H7 (cell line): ENCODE data around the gene PPP2R2C. TPM values are rescaled to one million over a fixed set of nuclear protein-coding genes. Genes with fewer than 3 reads are reported as not detected.
A peak's percentile ranks its signal among the peaks of the same experiment; 100 is the strongest.

Experiments
- DNase-seq: peaks from one replicate; pipeline ENCODE4 v3.0.0; 2012
- H3K27me3 ChIP-seq: 2 replicates; pipeline ENCODE4 v1.6.0; 2011; ENCODE audit warnings: mild to moderate bottlenecking, low read length; ENCODE audit not compliant: control insufficient read depth, insufficient read depth
- H3K36me3 ChIP-seq: replicated peaks from 2 replicates; pipeline ENCODE4 v1.5.1; 2011; ENCODE audit warnings: low read length; ENCODE audit not compliant: control insufficient read depth, insufficient read depth
- H3K4me3 ChIP-seq: 2 replicates; pipeline ENCODE4 v1.5.1; 2011; ENCODE audit warnings: low read depth, mild to moderate bottlenecking, control low read depth, low read length, moderate library complexity; ENCODE audit not compliant: insufficient read depth
- total RNA-seq: library from RNA; depleted of rRNA; stranded (reverse); fragments of >200 nt; shearing (Covaris generic); gene quantifications from 2 replicates; pipeline ENCODE4 v1.2.3, GENCODE V29; 2014

Gene PPP2R2C
- total RNA-seq, 1 experiment from 2014 or later: 7.6 TPM

DNA sequence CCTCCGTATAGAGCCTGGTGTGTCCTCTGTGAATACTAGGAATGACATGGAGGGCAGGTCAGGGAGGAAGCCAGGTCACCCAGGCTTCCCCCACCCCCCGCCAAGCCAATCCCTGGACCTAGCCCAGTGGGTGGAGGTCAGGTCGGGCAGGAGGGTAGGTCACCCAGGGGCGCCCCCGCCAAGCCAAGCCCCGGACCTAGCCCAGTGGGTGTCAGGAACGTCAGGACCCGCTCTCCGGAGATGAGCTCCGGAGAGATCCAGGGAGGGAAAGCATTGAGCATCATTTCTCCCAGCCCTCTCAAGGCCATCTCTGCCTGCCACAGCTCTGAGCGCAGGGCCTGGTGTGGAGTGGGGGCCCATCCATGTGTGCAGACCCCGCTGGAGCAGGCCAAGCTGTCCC is 154.2 kb downstream of the PPP2R2C start:
- Histone ChIP-seq H3K36me3 (no peaks in the 10 kb centered on the region), H3K27me3 (no peaks in the 10 kb centered on the region), H3K4me3 (no peak overlapping the region)
- no peak for DNase-seq

DNA sequence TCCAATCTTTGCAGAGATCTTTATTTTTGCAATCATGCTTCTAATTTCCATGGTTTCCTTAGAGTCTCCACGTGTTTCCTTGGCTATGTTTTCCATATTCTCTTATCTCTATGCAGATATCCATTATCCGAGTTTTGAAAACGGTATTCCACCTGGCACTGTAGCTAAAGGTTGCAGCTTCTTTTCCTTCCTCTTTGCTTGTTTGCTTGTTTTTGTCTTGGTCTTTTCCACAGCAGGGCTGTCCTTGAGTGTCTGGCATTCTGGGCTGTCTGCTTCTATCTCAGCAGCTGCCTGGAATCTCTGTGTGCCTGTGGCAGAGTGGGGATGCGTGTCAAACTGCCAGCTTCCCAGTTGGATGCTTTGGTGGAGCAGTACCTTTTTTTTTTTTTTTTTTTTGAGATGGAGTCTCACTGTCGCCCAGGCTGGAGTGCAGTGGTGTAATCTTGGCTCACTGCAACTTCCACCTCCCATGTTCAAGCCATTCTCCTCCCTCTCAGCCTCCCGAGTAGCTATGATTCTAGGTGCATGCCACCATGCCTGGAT is 155.9 kb downstream of the PPP2R2C start:
- no peak for DNase-seq
- H3K27me3 ChIP-seq: no peaks in the 10 kb centered on the region
- H3K36me3 ChIP-seq: no peaks in the 10 kb centered on the region
- H3K4me3 ChIP-seq: no peak overlapping the region

DNA sequence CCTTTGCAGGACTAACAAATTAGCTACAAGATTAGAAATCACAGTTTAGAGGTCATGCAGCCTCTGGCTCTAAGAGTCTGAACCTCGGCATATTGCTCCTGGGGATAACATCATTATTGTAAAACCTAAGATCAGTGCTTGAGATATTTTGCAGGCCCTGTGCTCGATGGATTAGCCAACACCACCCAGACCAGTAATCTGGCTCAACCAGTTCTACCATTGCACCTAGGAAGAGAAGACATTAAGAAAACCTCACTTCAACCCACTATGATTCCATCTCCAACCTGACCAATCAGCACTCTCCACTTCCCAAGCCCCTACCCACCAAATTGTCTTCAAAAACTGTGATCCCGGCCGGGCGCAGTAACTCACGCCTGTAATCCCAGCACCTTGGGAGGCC is 159.2 kb downstream of the PPP2R2C start:
- Histone ChIP-seq H3K27me3 (peaks cover 9% of the 10 kb centered on the region), H3K36me3 (no peaks in the 10 kb centered on the region), H3K4me3 (no peak overlapping the region)
- no peak for DNase-seq

DNA sequence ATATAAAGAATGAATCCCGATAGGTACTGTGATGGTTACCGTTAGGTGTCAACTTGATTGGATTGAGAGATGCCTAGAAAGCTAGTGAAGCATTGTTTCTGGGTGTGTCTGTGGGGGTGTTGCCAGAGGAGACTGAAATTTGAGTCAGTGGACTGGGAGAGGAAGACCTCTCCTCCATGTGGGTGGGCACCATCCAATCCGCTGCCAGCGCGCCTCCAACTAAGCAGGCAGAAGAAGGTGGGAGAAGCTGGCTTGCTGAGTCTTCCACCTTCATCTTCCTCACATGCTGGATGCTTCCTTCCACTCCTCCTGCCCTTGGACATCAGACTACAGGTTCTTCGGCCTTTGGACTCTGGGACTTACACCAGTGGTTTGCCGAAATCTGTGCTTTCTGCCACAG is 162.6 kb downstream of the PPP2R2C start:
- DNase-seq: no peak
- no peaks in the 10 kb centered on the region for H3K36me3 ChIP-seq
- H3K27me3 ChIP-seq: peaks cover 9% of the 10 kb centered on the region
- peak overlapping the region; percentile 68; the same call in 1 of the 2 replicates for H3K4me3 ChIP-seq

DNA sequence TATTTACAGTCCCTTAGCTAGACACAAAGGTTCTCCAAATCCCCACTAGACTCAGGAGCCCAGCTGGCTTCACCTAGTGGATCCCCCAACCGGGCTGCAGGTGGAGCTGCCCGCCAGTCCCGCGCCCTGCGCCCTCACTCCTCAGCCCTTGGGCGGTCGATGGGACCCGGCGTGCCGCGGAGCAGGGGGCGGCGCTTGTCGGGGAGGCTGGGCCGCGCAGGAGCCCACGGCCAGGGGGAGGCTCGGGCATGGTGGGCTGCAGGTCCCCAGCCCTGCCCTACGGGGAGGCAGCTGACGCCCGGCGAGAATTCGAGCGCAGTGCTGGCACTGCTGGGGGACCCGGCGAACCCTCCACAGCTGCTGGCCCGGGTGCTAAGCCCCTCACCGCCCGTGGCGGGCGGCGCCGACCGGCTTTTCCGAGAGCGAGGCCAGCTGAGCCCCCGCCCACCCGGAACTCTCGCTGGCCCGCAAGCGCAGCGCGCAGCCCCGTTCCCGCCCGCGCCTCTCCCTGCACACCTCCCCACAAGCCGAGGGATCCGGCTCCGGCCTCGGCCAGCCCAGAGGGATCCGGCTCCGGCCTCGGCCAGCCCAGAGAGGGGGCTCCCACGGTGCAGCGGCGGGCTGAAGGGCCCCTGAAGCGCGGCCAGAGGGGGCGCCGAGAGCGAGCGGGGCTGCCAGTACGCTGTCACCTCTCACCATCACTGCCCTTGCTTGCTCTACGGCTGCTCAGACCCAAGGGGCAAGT is 163.3 kb downstream of the PPP2R2C start:
- Histone ChIP-seq H3K4me3 (peak overlapping the region; percentile 68), H3K27me3 (peaks cover 9% of the 10 kb centered on the region), H3K36me3 (no peaks in the 10 kb centered on the region)
- DNase-seq: peak; percentile 66

DNA sequence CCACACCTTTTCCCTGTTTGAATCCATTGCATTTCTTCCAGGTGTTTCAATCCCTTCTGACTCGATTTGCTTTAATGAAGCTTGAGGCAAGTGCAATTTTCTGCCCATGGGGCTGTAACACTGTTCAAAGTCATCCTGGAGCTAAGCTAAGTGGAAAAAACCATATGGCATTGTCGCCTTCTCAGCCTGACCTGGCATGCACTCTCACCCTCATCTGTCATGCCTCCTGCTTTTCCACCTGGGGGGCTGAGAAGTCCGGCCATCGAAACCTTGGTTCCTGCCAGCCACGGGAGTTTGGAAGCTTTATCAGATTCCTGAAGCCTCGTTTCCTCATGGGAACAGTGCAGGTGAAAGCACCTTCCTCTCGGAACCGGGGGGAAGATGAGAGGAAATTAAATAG is 164.5 kb downstream of the PPP2R2C start:
- Histone ChIP-seq H3K27me3 (peaks cover 9% of the 10 kb centered on the region), H3K36me3 (no peaks in the 10 kb centered on the region; the same call in 1 of the 2 replicates), H3K4me3 (no peak overlapping the region)
- no peak for DNase-seq

DNA sequence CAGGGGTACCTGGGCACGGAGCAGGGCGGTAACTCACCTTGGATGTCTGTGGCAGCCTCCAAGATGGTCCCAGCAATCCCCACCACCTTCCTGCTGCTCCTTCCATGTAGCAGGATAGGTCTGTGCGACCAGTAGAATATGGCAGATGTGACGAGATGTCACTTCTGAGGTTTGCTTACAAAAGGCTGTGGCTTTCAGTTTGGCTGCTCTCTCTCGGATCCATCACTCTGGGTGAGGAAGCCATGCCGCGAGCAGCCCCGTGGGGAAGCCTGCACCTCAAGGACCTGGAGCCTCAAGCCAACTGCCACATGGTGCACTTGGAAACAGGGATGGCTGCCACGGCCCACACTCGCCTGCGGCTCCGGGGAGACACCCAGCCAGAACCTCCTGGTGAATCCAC is 165.2 kb downstream of the PPP2R2C start:
- no peaks in the 10 kb centered on the region; the same call in 1 of the 2 replicates for H3K36me3 ChIP-seq
- DNase-seq: no peak
- no peak overlapping the region for H3K4me3 ChIP-seq
- peaks cover 9% of the 10 kb centered on the region for H3K27me3 ChIP-seq

DNA sequence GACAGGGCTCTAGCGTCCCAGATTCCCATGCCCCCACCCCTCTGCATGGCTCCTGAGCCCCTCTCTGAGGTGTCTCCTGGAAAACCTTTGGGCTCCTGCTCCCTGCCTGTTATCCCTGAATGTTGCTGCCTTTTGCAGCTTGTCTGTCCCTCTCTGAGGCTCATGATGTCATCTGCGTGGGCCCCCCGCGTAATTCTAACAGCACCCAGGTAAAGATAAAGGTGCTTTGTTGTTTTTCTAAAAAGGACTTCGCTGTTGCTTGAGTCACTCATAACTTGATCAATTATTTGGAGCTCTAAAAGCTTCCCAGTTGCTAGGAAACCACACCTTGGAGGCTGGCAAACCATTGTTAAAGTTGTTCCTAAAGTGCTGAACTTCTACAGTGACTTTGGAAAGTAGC is 166.1 kb downstream of the PPP2R2C start:
- DNase-seq: no peak
- H3K27me3 ChIP-seq: peaks cover 9% of the 10 kb centered on the region
- peaks cover 1% of the 10 kb centered on the region for H3K36me3 ChIP-seq
- no peak overlapping the region for H3K4me3 ChIP-seq

DNA sequence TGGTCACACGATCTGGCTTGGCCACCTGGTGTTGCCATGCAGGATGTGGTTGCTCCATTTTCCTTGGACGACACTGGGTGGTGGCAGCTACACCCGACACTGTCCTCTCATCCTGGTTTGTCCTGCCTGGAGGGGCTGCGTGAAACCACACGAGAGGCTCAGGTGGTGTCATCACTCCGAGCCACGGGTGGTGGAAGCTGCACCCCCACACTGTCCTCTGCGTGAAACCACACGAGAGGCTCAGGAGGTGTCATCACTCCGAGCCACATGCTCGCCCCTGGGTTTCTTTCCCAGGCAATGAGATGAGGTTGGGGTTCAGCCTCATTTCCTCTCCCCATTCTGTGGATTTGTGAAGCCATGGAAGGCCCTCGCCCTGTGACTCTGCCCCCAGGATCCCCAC is 168.5 kb downstream of the PPP2R2C start:
- H3K4me3 ChIP-seq: no peak overlapping the region
- peaks cover 4% of the 10 kb centered on the region for H3K36me3 ChIP-seq
- DNase-seq: no peak
- no peaks in the 10 kb centered on the region for H3K27me3 ChIP-seq

DNA sequence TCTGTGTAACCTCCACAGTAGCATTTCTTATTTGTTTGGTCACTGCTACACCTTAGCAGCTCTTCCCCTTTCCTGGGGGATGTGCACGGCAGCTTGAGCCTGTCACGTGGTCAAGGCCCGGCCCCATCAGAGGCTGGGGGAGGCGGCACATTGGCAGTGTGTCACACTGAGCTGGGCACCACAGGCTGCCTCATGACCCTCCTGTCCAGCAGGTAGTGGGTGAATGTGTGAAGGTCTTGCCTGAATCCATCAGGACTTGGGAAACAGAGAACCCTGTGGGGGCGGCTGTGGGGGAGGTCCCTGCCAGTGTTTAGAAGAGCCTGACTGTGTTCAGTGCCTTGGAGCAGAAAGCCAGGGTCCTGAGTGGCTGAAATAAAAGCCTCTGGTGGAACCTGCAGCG is 169.5 kb downstream of the PPP2R2C start:
- no peak overlapping the region for H3K4me3 ChIP-seq
- H3K27me3 ChIP-seq: no peaks in the 10 kb centered on the region
- peaks cover 4% of the 10 kb centered on the region for H3K36me3 ChIP-seq
- no peak for DNase-seq

DNA sequence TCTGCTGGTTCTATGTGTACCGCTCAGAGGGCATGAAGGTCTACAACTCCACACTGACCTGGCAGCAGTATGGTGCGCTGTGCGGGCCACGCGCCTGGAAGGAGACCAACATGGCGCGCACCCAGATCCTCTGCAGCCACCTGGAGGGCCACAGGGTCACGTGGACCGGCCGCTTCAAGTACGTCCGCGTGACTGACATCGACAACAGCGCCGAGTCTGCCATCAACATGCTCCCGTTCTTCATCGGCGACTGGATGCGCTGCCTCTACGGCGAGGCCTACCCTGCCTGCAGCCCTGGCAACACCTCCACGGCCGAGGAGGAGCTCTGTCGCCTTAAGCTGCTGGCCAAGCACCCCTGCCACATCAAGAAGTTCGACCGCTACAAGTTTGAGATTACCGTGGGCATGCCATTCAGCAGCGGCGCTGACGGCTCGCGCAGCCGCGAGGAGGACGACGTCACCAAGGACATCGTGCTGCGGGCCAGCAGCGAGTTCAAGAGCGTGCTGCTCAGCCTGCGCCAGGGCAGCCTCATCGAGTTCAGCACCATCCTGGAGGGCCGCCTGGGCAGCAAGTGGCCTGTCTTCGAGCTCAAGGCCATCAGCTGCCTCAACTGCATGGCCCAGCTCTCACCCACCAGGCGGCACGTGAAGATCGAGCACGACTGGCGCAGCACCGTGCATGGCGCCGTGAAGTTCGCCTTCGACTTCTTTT is 170.5 kb downstream of the PPP2R2C start:
- H3K4me3 ChIP-seq: no peak overlapping the region
- DNase-seq: no peak
- H3K36me3 ChIP-seq: peaks cover 4% of the 10 kb centered on the region
- H3K27me3 ChIP-seq: no peaks in the 10 kb centered on the region

DNA sequence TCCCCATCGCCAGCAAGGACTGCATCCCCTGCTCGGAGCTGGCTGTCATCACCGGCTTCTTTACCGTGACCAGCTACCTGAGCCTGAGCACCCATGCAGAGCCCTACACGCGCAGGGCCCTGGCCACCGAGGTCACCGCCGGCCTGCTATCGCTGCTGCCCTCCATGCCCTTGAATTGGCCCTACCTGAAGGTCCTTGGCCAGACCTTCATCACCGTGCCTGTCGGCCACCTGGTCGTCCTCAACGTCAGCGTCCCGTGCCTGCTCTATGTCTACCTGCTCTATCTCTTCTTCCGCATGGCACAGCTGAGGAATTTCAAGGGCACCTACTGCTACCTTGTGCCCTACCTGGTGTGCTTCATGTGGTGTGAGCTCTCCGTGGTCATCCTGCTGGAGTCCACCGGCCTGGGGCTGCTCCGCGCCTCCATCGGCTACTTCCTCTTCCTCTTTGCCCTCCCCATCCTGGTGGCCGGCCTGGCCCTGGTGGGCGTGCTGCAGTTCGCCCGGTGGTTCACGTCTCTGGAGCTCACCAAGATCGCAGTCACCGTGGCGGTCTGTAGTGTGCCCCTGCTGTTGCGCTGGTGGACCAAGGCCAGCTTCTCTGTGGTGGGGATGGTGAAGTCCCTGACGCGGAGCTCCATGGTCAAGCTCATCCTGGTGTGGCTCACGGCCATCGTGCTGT is 171.2 kb downstream of the PPP2R2C start:
- no peak for DNase-seq

DNA sequence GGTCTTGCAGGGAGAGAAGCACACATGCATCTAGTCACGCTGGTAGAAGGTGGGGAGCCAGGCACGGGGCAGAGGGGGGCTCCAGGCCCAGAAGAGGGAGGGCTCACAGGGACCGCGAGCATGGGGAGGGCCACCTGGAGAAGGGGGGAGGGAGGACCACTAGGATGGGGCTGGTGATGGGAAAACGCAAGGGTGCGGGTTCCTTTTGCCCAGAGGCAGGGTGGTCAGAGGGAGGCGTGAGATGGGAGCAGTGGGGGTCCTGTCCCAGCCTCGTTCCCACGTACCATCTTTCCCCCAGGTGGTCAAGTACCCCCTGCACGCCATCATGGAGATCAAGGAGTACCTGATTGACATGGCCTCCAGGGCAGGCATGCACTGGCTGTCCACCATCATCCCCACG is 172.1 kb downstream of the PPP2R2C start:
- H3K4me3 ChIP-seq: no peak overlapping the region
- no peak for DNase-seq
- H3K36me3 ChIP-seq: peaks cover 8% of the 10 kb centered on the region
- H3K27me3 ChIP-seq: no peaks in the 10 kb centered on the region

More for the DNA sequence above, 171.2 kb downstream of the PPP2R2C start:
- Histone ChIP-seq H3K36me3 (peaks cover 8% of the 10 kb centered on the region), H3K4me3 (no peak overlapping the region), H3K27me3 (no peaks in the 10 kb centered on the region)

DNA sequence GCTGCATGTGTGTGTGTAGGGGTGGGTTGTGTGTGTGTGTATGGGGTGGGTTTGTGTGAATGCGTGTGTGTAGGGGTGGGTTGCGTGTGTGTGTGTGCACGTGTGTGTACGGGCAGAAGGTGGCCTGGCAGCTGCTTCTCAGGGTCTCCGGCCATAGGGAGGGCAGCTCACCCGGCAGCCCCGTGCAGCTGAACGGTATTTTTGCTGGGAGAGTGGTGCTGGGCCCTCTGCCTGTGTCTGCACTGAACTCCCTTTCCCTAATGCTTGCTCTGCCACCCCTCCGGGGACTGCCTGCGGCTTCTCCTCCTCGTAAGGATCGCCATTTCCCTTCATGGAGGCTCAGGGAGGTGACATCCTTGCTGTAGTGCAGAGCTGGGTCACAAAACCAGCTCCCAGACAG is 172.5 kb downstream of the PPP2R2C start:
- H3K36me3 ChIP-seq: peaks cover 8% of the 10 kb centered on the region
- DNase-seq: no peak
- H3K27me3 ChIP-seq: no peaks in the 10 kb centered on the region
- no peak overlapping the region for H3K4me3 ChIP-seq

DNA sequence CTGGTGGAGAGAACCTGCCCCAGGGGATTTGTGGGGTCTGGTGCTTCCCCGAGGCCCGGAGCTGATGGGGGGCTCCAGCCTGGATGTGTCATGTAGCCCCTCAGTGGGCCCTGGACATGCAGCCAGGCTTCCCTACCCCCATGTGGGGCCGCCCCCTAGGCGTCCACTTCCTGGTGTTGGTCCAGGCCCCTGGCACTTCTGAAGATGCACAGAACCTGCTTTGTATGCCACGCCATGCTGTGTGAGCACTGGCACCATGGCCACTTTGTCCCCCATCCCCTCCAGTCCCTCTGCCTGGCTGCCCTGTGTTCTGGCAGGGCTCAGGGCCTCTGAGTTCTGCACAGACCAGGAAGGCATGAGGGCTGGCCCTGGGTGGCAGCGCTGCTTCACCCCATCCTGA is 173.6 kb downstream of the PPP2R2C start:
- Histone ChIP-seq H3K36me3 (peaks cover 8% of the 10 kb centered on the region), H3K27me3 (no peaks in the 10 kb centered on the region), H3K4me3 (no peak overlapping the region)
- no peak for DNase-seq
